Posterior cingulate gyrus (tissue), 11 donors: Measurements from ENCODE around the gene B4GALNT3.

Experiments used
- DNase-seq, 10 donors: peaks; one replicate each; pipeline versions ENCODE4 v3.0.0 to v3.0.0-alpha.2; 2020 to 2021; ENCODE audit warnings: mixed read lengths in 3 of 10
- intact Hi-C: fragments of 100-400 bp; cut with DNase I; formaldehyde crosslinking; loops from one replicate; pipeline ENCODE4 v1.15.1; 2023

Gene B4GALNT3

DNA sequence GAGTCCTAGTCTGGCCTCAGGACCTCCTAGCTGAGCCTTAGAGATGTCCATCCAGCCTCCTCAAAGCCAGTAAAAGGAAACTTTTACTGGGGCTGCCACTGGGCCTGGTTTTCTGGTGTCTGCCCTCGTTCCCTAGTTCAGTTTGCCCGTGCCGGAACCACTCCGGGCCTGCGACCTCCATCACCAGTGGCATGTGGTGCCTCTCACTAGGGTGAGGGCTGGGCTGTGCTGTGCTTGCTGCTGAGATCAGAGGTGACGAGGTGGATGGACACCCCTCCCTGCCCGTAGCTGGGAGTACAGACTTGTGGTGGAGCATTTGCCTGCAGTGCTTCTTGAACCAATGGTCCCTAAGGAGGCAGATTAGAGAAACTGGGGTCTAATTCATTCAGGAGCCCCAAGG, 75.7 kb downstream of the B4GALNT3 start:
- intact Hi-C loops: no loop called here
- DNase-seq: peak in 1 of 10 donors; percentile 53

DNA sequence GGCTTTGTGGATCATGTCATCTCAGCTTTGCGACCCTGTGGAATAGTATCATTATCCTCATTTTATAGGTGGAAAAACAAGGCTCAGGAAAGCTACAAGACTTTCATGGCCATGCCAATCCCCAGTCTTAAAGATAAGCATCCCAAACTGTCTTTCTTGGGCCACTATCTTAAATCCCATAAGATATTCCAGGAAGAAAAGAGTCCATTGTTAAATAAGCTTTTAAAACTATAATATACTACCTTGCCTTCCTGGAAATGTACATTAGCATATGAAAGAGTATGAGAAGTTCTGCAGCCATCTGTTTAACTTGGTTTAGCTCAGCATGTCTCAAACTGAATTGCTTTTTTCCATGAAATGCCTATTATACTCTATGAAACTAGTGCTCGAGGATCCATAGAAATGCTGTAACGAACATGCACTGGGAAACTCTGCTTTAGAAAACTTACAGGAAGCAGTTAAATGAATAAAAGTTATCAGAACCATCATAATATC, 77.1 kb downstream of the B4GALNT3 start:
- intact Hi-C loops: no loop called here
- no peak for DNase-seq

DNA sequence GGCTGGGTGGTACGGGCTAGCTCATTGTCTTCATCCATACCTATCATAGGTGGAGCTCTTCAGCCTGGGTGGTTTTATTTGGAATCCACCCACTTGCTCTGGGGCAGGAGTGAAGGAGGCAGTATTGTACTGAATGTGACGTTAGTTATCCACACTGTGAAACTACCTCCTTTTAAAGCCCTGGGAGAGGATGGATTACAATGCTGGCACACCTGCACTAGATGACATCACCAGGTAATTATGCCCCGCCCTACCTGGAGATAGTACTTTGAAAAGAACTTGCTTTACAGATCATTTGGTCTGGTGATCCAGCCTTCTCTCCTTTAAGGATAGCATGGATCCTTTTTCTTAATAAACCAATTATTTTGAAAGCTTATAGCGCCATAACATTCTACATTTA, 78.0 kb downstream of the B4GALNT3 start:
- intact Hi-C loops: no loop called here
- peak in 1 of 10 donors; percentile 3 for DNase-seq

DNA sequence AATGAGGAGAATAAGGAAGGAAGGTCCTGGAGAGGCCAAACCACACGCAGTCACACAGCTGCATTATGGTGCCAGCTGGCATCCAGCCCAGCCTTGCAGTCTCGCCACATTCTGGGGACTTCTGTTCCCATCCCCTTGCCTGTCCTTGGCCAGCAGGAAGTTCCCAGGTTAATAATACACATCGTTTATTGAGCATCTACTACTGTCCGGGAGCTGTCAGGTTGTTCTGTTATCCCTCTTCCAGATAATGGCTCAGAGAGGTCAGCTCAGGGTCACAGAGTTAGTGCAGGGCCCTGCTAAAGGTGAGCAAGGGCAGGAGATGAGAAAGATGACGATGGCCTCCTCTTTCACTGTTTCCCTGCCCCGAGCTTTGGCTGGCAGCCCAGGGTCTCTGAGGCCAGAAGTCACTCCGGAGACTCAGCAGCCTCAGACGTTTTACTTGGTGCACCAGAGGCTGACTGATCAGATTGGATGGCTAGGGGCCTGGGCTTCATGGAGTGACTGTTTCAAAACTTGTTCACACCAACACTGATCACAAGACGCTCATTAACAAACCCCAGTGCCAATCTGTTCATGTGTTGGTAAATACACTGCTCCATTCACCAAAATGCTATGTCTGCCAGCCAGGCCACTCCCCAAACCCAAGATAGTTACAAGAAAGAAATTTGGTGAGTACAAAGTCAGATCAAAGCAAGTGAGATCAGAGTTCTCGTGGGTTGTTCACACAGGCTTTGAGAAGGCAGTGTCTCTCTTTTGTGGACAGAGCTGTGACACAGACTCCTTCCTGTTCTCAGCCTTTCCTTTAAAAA, 79.2 kb downstream of the B4GALNT3 start:
- intact Hi-C loops: no loop called here
- DNase-seq: peak in 4 of 10 donors; percentile 32 to 83 (median 52)

DNA sequence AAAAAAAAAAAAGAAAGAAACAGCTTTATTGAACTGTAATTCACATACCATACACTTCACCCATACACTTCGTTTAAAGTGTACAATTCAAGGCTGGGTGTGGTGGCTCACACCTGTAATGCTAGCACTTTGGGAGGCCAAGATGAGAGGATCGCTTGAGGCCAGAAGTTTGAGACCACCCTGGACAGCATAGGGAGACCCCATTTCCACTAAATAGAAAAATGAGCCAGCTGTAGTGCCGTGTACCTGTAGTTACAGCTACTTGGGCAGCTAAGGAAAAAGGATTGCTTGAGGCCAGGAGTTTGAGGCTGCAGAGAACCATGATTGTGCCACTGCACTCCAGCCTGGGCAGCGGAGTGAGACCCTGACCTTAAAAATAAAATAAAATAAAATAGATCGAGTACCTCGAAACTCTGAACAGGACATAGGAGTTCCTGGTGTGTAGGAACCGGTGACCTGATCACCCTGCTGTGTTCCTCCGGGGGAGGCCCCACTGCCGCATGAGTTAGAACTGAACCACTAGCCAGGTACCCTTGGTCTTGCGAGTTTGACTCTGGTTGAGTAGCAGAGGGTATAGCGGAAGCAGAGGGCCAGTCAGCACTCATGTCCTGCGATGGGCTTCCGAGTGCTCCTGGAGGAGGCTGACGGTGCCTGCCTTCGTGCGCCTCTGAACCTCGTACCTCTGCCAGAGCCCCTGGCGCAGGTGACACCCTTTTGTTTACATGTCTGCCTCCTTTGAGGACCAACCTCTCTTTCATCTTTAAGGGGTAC, 80.0 kb downstream of the B4GALNT3 start:
- intact Hi-C loops: no loop called here
- DNase-seq: peak in 2 of 10 donors; percentile 29 to 53

DNA sequence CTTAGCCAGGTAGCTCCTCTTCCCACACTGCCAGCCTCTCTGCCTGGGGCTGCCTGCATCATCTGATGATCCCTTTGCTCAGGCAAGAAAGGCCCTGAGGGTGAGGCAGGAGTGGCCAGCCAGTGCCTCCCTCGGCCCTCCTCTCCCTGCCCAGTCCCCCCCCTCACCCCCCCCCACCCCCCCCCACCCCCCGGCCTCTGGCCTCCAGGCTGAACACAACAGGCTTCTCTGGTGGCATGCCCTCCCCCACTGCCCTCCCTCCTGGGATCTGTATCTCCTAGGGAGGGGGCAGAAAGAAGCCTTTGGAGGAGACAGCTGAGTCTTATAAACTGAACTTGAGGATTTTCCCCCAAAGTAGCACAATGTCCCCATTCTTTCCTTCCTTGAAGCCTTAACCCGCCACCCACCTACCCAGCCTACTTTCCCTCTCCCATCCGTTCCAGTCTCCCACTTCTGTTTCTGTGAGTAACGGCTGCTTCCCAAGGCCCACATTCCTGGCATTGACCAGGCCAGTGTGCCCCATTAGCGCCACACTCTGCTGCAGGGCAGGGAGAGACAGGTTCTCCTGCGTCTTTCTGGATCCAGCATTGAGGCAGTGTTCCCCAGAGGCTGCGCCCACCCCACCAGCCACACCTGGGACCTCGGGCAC, 82.1 kb downstream of the B4GALNT3 start:
- intact Hi-C loops: no loop called here
- peak in 2 of 10 donors; percentile 49 to 76 for DNase-seq

DNA sequence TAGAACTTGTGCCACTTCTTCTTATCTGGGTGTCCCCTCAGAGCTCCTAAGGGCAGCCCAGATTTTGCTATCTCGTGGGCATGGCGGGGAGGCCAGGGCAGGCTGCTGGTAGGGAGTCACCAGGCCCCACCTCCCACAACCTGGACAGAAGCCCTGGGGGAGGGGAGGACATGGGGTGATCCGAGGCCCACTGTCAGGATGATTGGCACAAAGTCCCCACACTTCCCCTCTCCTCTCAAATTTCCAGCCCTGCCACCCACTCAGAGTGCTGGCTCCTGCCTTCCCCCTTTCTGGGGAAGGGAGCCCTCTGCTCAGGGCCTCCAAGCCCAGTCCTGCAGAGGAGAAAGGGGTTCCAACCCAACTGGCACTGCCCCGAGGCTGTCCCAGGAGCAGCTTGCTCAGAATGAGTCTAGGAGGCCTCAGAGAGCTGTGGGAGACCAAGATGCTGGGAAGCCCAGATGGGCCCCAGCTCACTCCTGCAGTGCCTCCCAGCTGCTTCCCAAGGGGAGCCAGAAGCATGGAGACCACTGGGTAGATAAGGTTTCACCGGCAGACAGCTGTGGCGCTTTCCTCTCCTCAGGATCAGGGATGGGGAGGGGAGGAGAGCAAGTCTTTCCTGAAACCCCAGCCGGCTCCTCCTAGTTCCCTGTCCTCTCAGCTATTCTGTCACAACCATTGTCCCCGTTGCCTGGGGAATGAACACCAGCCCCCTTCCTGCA, 82.8 kb downstream of the B4GALNT3 start:
- intact Hi-C loops: no loop called here
- DNase-seq: peak in 2 of 10 donors; percentile 15 to 58

DNA sequence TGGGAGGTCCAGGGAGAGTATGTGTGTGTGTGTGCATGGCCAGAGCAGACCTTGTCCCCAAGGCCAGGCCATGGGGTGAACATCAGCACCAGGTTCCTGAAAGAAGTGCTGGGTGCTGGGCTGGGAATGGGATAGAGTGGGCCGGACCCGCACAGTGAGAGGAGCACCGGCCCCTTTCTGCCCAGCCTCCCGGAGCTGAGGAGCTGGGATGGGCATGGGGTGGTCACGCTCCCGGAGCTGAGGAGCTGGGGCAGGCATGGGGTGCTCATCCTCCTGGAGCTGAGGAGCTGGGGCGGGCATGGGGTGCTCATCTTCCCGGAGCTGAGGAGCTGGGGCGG, 83.3 kb downstream of the B4GALNT3 start:
- intact Hi-C loops: no loop called here
- DNase-seq: peak in 2 of 10 donors; percentile 47 to 55

DNA sequence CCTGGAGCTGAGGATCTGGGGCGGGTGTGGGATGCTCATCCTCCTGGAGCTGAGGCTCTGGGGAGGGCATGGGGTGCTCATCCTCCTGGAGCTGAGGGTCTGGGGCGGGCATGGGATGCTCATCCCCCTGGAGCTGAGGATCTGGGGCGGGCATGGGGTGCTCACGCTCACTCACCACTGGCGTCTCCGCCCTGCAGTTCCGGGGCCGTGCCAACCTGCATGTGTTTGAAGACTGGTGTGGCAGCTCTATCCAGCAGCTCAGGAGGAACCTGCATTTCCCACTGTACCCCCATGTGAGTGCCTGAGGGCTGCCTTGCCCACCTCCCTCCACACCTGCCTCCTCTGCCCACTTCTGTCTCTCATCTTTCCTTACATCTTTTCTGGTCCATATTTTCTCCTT, 84.4 kb downstream of the B4GALNT3 start:
- DNase-seq: peak in 2 of 10 donors; percentile 65 to 70
- intact Hi-C loops: no loop called here

DNA sequence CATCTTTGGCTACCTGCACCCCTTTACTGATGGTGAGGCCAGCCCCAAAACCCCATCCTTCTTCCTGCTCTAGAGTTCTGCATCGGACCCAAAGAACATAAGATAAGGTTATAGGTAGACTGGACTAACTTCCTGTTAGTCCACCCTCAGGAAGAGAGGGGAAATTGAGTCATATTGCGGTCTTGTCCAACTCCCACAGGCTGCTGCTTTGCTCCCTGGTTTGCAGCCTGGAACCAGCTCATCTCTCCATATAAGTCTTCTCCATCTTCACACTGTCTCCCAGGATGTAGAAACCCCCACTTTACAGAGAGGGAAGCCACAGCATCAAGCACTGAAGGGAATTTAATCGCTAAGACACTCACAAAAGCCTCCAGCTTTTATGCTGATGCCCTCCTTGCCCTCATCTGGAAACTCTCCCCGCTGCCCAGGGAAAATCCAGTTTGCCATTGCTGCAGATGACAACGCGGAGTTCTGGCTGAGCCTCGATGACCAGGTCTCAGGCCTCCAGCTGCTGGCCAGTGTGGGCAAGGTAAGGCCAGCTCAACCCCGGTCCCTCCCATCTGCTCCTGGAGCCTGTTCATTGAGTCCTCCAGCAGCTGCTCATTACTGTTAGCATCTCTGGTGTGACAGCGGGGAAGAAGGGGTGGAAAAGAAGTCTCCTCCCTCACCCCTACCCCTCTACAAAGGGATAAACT, 85.3 kb downstream of the B4GALNT3 start:
- intact Hi-C loops: no loop called here
- peak in 3 of 10 donors; percentile 15 to 61 (median 58) for DNase-seq

DNA sequence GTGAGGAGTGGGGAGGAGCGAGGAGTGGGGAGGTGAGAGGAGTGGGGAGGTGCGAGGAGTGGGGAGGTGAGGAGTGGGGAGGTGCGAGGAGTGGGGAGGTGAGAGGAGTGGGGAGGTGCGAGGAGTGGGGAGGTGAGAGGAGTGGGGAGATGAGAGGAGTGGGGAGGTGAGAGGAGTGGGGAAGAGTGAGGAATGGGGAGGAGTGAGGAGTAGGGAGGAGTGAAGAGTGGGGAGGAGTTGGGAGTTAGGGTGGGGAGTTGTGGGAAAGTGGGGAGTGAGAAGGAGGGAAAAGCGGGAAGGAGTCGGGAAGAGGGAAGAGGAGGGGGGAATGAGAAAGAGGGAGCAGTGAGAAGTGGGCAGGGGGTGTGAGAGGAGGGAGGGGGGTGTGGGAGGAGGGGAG, 86.1 kb downstream of the B4GALNT3 start:
- DNase-seq: no peak
- intact Hi-C loops: loop anchor here (2.0 kb wide), 1 partner anchor 93 kb away; no protein-coding TSS in a partner anchor

DNA sequence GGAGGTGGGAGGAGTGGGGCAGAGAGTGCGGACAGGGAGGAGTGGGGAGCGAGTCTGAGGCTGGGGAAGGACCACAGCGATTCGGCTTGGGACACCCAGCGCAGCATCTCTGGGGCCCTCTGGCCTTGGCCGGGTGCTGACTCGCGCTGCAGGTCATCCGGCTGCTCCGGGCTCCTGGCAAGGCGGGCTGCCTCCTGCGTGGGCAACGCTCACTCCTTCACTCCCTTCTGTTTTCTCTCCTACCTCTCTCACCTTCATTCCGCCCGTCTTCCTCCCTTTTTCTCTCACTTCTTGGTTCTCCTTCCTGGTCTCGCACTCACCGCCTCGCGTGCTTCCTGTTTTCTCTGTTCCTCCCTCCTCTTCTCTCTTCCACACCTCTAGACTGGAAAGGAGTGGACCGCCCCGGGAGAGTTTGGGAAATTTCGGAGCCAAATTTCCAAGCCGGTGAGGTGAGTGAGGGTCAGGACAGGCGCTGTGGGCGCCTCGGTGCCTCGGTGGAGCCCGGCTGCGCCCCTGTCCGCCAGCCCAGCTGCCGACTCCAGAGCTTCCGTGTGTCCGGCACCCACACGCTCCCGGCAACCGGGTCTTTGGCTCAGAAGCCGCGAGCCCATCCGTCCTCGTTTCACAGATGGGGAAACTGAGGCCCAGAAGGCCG, 86.7 kb downstream of the B4GALNT3 start:
- peak in 3 of 10 donors; percentile 47 to 83 (median 83) for DNase-seq
- intact Hi-C loops: loop anchor here (2.0 kb wide), 1 partner anchor 94 kb away; no protein-coding TSS in a partner anchor

DNA sequence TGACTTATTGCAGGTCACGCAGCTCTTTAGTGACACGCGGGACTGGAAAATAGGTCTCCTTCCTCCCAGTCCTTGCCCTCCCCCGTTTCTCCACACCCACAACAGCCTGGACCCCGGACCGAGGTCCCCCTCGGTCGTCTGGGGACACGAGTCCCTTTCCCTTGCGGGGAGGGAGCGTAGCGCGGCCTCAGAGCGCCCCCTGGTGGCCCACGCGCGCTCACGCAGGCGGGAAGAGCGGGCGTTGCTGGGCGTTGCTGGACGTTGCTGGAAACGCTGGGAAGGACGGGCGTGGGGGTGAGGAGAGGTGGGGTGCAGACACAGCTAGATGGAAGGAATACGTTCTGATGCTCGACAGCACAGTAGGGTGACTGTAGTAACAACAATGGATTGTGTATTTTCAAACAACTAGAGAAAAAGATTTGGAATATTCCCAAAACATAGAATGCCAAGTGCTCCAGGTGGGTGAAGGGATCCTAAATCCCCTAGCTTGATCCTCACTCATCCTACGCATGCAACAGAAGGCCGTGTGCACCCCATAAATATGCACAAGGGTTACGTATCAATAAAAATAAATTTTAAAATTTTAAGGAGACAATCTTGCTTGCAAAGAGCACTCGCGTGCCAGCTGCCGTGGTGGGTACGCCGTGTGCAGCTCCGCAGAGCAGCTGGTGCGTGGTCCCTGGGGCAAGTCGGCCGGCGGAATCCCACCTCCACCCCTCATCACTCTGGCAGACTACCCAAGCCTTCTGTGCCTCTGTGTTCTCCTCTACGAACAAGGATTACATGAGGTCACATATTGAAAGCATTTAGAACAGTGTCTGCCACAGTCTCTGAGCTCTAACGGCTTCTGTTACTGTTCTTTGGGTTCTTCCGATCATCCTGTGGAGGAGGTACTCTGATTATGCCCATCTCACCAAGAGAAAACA, 87.4 kb downstream of the B4GALNT3 start:
- intact Hi-C loops: loop anchor here (1.0 to 2.0 kb wide), 2 partner anchors 94 to 105 kb away; no protein-coding TSS in a partner anchor

DNA sequence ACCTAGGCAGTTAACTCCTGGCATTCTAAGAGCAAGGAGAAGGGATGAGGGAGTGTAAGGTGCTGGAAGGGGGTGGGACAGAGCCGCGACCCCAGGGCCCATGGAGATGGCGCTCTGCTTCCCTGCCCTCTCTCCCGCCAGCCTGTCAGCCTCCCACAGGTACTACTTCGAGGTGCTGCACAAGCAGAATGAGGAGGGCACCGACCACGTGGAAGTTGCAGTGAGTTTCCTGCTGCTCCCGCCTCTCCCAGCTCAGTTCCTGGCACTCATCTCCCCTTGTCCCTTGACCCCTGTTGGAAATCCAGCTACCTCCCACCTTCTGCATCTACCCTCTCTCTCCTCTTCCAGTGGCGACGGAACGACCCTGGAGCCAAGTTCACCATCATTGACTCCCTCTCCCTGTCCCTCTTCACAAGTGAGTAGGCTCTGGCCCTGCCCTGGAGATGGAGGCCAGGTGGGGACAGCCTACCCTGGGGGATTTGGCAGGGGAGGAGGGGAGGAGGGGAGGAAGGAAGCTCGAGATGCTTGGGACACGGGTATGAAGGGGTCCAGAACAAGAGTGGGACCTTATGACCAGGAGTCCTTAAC, 88.2 kb downstream of the B4GALNT3 start:
- peak in 3 of 10 donors; percentile 54 to 78 (median 64) for DNase-seq
- intact Hi-C loops: loop anchor here (1.0 to 2.0 kb wide), 2 partner anchors 95 to 106 kb away; no protein-coding TSS in a partner anchor

More for the DNA sequence above, 87.4 kb downstream of the B4GALNT3 start:
- peak in 9 of 10 donors; percentile 52 to 96 (median 71) for DNase-seq

DNA sequence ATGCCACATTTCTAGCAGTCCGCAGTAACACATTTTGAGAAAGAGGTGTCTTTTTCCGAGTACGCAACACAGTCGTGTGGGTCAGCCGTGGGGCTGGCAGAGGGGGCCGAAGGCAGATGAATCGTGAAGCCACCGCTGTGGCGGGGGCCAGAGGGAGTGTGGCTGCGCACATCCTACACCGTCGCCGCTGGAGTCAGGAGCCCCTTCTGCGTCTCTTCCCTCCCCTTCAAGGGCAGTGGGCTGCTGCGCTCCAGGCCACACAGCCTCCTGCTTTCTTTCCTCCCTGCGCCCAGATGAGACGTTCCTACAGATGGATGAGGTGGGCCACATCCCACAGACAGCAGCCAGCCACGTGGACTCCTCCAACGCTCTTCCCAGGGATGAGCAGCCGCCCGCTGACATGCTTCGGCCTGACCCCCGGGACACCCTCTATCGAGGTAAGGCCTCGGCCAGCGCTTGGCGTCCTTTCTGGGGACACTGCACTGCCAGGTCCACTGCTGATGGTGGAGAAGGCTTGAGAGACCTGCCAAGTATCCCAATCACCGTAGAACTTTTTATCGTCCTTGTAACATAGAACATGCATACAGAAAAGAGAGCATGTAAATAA, 89.8 kb downstream of the B4GALNT3 start:
- intact Hi-C loops: no loop called here
- peak in 3 of 10 donors; percentile 42 to 70 (median 59) for DNase-seq

DNA sequence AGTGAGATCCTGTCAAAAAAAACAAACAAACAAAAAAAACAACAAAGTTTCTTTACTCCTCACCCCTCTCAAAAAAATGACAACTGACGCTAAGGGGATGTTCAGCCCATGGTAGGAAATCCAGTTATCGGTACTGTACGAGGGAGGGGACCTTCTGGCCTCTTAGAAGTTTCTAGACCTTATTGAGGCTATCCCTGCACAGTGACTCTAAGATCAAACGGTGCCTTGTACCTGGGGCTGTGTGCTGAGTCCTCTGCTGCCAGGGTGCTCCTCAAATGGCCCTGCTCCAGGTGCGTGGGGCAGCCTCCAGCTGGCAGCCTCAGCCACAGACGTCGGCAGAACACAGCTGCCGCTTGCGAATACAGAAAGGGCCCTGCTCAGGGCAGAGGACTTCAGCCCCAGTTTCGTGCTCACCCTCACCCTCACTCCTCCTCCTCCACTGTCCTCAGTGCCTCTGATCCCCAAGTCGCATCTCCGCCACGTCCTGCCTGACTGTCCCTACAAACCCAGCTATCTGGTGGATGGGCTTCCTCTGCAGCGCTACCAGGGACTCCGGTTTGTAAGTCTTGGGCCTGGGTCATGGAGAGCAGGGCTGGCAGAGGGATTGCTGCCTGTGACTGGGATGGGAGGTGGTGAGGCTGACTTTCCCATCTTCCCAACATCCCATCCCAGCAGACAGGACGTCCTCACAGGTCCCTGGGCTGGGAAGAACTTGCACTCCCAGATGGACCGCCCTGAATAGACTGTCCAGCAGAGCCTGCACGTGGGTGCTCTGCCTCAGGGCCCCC, 90.9 kb downstream of the B4GALNT3 start:
- peak in 2 of 10 donors; percentile 55 to 76 for DNase-seq
- intact Hi-C loops: no loop called here
